ENCODE measurements around the gene DENND1A. TPM values are rescaled to one million over a fixed set of nuclear protein-coding genes. Genes with fewer than 3 reads are reported as not detected.

Gene DENND1A
- polyA plus RNA-seq, 1 experiment = 16.2 TPM

DNA sequence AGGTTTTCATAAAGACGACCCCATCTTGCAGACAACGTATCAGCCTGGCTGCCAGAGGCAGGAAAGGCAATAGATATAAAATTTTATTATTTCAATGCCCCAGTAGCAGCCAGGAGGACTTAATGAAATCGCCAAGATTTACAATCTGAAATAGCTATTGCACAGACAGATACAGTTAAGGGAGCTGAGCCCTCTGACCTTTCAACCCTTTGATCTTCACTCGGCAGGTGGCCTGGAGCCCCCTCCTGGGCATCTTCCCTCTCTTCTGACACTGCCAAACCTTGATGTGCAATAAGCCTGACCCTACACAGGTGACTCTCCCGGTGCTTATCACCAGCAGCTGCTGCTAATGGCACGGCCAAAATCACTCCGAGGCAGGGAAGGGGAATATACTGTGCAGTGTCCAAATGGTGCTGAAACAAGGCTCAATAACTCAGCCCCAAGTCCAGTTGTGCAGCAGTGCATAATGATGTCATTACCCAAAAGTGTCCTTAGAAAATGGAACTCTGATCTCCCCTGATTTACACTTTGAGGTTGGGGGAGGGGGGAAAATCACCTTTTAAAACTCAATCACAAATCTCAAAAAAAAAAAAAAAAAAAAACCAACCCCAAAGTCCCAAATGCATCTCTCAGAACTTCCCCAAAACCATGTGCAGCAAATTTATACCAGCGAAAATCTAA lies 331.9 kb downstream of the DENND1A start:
- no peak for DNase-seq (ENCODE audit: low read depth, low spot score)
- TF ChIP-seq, protein P1, sequence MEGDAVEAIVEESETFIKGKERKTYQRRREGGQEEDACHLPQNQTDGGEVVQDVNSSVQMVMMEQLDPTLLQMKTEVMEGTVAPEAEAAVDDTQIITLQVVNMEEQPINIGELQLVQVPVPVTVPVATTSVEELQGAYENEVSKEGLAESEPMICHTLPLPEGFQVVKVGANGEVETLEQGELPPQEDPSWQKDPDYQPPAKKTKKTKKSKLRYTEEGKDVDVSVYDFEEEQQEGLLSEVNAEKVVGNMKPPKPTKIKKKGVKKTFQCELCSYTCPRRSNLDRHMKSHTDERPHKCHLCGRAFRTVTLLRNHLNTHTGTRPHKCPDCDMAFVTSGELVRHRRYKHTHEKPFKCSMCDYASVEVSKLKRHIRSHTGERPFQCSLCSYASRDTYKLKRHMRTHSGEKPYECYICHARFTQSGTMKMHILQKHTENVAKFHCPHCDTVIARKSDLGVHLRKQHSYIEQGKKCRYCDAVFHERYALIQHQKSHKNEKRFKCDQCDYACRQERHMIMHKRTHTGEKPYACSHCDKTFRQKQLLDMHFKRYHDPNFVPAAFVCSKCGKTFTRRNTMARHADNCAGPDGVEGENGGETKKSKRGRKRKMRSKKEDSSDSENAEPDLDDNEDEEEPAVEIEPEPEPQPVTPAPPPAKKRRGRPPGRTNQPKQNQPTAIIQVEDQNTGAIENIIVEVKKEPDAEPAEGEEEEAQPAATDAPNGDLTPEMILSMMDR (IDR thresholded peaks at IDR 0.05; ENCODE audit: low read depth, low read length) = no peak
- Histone ChIP-seq H3K9me3 (ENCODE audit: control insufficient read depth, insufficient read depth, low read length) (no peaks in the 10 kb centered on the region), H3K27me3 (ENCODE audit: control insufficient read depth, insufficient read depth, low read length) (no peaks in the 10 kb centered on the region), H3K4me3 (ENCODE audit: low read depth, low read length) (no peak overlapping the region), H3K27ac (ENCODE audit: low read depth, low read length) (no peak overlapping the region)
- POLR2A ChIA-PET = no interaction called here
- CTCF ChIA-PET = no interaction called here

- no peaks in the 10 kb centered on the region for H3K9me3 ChIP-seq (ENCODE audit: control insufficient read depth, insufficient read depth, low read length)
- ChIA-PET CTCF (no interaction called here), POLR2A (no interaction called here)
- TF ChIP-seq, protein P1 (IDR thresholded peaks at IDR 0.05; ENCODE audit: low read depth, low read length) = no peak
- no peak overlapping the region for H3K27ac ChIP-seq (ENCODE audit: low read depth, low read length)
- H3K27me3 ChIP-seq (ENCODE audit: control insufficient read depth, insufficient read depth, low read length) = no peaks in the 10 kb centered on the region
- DNase-seq (ENCODE audit: low read depth, low spot score) = no peak
- H3K4me3 ChIP-seq (ENCODE audit: low read depth, low read length) = no peak overlapping the region
Measured at GRCh38 chr9:123597048-123597447, 332.9 kb downstream of the DENND1A start.

- CTCF ChIA-PET = no interaction called here
- DNase-seq (ENCODE audit: low read depth, low spot score) = no peak
- TF ChIP-seq, protein P1 (IDR thresholded peaks at IDR 0.05; ENCODE audit: low read depth, low read length) = no peak
- H3K4me3 ChIP-seq (ENCODE audit: low read depth, low read length) = no peak overlapping the region
- POLR2A ChIA-PET = no interaction called here
- H3K27ac ChIP-seq (ENCODE audit: low read depth, low read length) = no peak overlapping the region
- peaks cover 6% of the 10 kb centered on the region for H3K9me3 ChIP-seq (ENCODE audit: control insufficient read depth, insufficient read depth, low read length)
- no peaks in the 10 kb centered on the region for H3K27me3 ChIP-seq (ENCODE audit: control insufficient read depth, insufficient read depth, low read length)
Measured at GRCh38 chr9:123591283-123591682, 338.6 kb downstream of the DENND1A start.

DNA sequence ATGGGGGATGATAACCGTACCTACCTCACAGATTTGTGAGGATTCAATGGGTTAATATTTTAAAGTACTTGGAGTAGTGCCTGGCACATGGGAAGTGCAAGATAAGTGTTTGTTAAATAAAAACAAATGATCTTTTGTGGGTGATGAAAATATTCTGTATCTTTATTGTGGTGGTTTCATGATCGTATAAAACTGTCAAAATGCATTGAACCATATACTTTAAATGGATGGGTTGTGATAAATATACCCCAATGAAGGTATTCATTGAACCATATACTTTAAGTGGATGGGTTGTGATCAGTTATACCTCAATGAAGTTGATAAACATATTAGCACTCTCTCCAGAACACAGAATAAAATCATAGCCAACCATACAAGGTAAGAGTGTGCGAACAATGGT lies 339.4 kb downstream of the DENND1A start:
- Histone ChIP-seq H3K4me3 (ENCODE audit: low read depth, low read length) (no peak overlapping the region), H3K27me3 (ENCODE audit: control insufficient read depth, insufficient read depth, low read length) (no peaks in the 10 kb centered on the region), H3K9me3 (ENCODE audit: control insufficient read depth, insufficient read depth, low read length) (peaks cover 9% of the 10 kb centered on the region), H3K27ac (ENCODE audit: low read depth, low read length) (no peak overlapping the region)
- TF ChIP-seq, protein P1 (IDR thresholded peaks at IDR 0.05; ENCODE audit: low read depth, low read length) = no peak
- ChIA-PET CTCF (no interaction called here), POLR2A (no interaction called here)
- no peak for DNase-seq (ENCODE audit: low read depth, low spot score)

DNA sequence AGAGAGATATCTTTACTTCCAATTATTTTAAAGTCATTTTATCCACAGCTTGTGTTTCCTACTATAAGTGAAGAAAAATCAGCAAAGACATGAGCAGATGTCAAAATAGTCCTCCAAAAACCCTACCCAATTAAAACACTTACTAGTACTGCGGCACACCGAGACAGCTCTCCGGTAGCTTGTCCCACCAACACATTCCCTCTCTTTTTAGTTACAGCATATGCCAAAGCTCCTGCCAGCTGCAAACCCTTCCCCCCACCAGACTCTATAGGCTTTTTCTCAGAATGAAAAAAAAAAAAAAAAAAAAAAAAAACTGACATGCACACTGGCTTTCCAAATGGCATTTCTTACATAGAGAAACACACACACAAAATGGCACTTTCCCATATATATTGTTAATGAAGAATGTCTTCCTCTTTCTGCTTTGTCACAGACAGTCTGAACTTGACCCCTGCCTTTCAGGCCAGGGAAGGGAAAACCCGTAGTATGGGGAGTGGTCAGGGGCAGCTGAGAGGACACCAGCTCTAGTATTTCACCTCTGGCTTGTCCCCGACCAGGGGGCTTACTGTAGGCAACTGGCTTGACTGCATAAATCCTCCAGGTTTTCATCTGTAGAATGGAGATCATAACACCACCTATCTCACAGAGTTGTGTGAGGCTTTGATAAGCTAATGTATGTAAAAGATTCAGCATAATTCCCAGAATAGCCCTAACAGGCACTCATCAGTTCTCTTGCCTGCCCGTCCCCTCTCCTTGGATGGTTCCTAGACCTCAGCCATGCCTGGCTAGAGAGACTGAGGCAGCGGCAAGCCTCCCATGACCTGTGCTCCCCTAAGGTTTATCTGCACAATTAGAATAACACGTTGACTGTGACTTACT lies 340.3 kb downstream of the DENND1A start:
- DNase-seq (ENCODE audit: low read depth, low spot score) = no peak

More for the DNA sequence above, 340.3 kb downstream of the DENND1A start:
- H3K27me3 ChIP-seq (ENCODE audit: control insufficient read depth, insufficient read depth, low read length) = no peaks in the 10 kb centered on the region
- POLR2A ChIA-PET = no interaction called here
- no peak overlapping the region for H3K27ac ChIP-seq (ENCODE audit: low read depth, low read length)
- CTCF ChIA-PET = no interaction called here
- TF ChIP-seq, protein P1 (IDR thresholded peaks at IDR 0.05; ENCODE audit: low read depth, low read length) = no peak
- peaks cover 9% of the 10 kb centered on the region for H3K9me3 ChIP-seq (ENCODE audit: control insufficient read depth, insufficient read depth, low read length)
- H3K4me3 ChIP-seq (ENCODE audit: low read depth, low read length) = no peak overlapping the region
